ENCODE data around the gene TNNI3K. TPM values are rescaled to one million over a fixed set of nuclear protein-coding genes. Genes with fewer than 3 reads are reported as not detected.
A peak's percentile ranks its signal among the peaks of the same experiment; 100 is the strongest.

Gene TNNI3K
- total and polyA plus RNA-seq, 9 donors = 0.73 to 2.6 (median 1.5) TPM; not detected in 1

GRCh38 chr1:74502858-74503257 is 267.7 kb downstream of the TNNI3K start:
- intact Hi-C loops (cut with DNase I) = no loop called here
- 71 to 77% (median 71%) methylated on average over 2 of the region's 2 CpGs for WGBS, 3 donors
- H3K27me3 ChIP-seq = no peaks in the 10 kb centered on the region

GRCh38 chr1:74504125-74504932 is 269.1 kb downstream of the TNNI3K start:
- no peak overlapping the region for H3K4me3 ChIP-seq
- DNase-seq = peak in 3 of 5 donors; percentile 23 to 37 (median 33)
- H3K9me3 ChIP-seq = no peaks in the 10 kb centered on the region
- TF ChIP-seq EP300 (IDR thresholded peaks at IDR 0.05) (no peak), CTCF (IDR thresholded peaks at IDR 0.05) (no peak), POLR2A (IDR thresholded peaks at IDR 0.05) (no peak)
- H3K4me1 ChIP-seq (ENCODE audit: insufficient read depth) = no peaks in the 10 kb centered on the region
- 54% methylated on average over 15 of the region's 15 CpGs for WGBS, 3 donors
- intact Hi-C loops (cut with DNase I) = no loop called here
- no peak overlapping the region for H3K27ac ChIP-seq
- no peaks in the 10 kb centered on the region for H3K36me3 ChIP-seq
- no peaks in the 10 kb centered on the region for H3K27me3 ChIP-seq

More at GRCh38 chr1:74502858-74503257, 267.7 kb downstream of the TNNI3K start:
- Histone ChIP-seq H3K4me1 (ENCODE audit: insufficient read depth) (no peaks in the 10 kb centered on the region), H3K36me3 (no peaks in the 10 kb centered on the region), H3K4me3 (no peak overlapping the region), H3K9me3 (no peaks in the 10 kb centered on the region), H3K27ac (no peak overlapping the region)
- no peak for TF ChIP-seq EP300 (IDR thresholded peaks at IDR 0.05)
- no peak for DNase-seq

- no peak for DNase-seq
- Histone ChIP-seq H3K27me3 (no peaks in the 10 kb centered on the region), H3K9me3 (no peaks in the 10 kb centered on the region), H3K4me1 (ENCODE audit: insufficient read depth) (no peaks in the 10 kb centered on the region), H3K4me3 (no peak overlapping the region), H3K36me3 (no peaks in the 10 kb centered on the region), H3K27ac (no peak overlapping the region)
- intact Hi-C loops (cut with DNase I) = no loop called here
- TF ChIP-seq EP300 (IDR thresholded peaks at IDR 0.05) (no peak), POLR2A (IDR thresholded peaks at IDR 0.05) (no peak), CTCF (IDR thresholded peaks at IDR 0.05) (no peak)
- 86 to 90% (median 88%) methylated on average over 11 of the region's 11 CpGs for WGBS, 3 donors
These were observed 269.8 kb downstream of the TNNI3K start for GRCh38 chr1:74504933-74505512.

GRCh38 chr1:74505928-74506710 is 270.9 kb downstream of the TNNI3K start:
- no peaks in the 10 kb centered on the region for H3K4me1 ChIP-seq (ENCODE audit: insufficient read depth)
- H3K36me3 ChIP-seq = no peaks in the 10 kb centered on the region
- WGBS, 3 donors = 83 to 90% (median 85%) methylated on average over 8 of the region's 8 CpGs
- H3K4me3 ChIP-seq = no peak overlapping the region
- intact Hi-C loops (cut with DNase I) = no loop called here
- TF ChIP-seq EP300 (IDR thresholded peaks at IDR 0.05) (no peak), POLR2A (IDR thresholded peaks at IDR 0.05) (no peak), CTCF (IDR thresholded peaks at IDR 0.05) (no peak)
- H3K27ac ChIP-seq = no peak overlapping the region
- no peaks in the 10 kb centered on the region for H3K27me3 ChIP-seq
- no peak for DNase-seq
- H3K9me3 ChIP-seq = no peaks in the 10 kb centered on the region
